Mucosa of rectum (tissue), 2 donors: ENCODE measurements around the gene RBP5.

Source experiments
- H3K27ac ChIP-seq, 2 donors: one replicate each; pipeline ENCODE4 v1.7.0; 2013; ENCODE audit warnings: inconsistent platforms in 2 of 2, low read depth in 2 of 2, low read length in 2 of 2
- H3K27me3 ChIP-seq, 2 donors: one replicate each; pipeline ENCODE4 v1.7.0; 2013; ENCODE audit warnings: low read length in 2 of 2; ENCODE audit not compliant: control insufficient read depth in 2 of 2, insufficient read depth in 2 of 2
- H3K36me3 ChIP-seq, 2 donors: one replicate each; pipeline ENCODE4 v1.7.0; 2013; ENCODE audit warnings: low read length in 2 of 2; ENCODE audit not compliant: control insufficient read depth in 2 of 2, insufficient read depth in 2 of 2
- H3K4me1 ChIP-seq, 2 donors: one replicate each; pipeline ENCODE4 v1.7.0; 2013; ENCODE audit warnings: low read length in 2 of 2, mild to moderate bottlenecking in 1 of 2; ENCODE audit not compliant: control insufficient read depth in 2 of 2, insufficient read depth in 2 of 2
- H3K4me3 ChIP-seq, 2 donors: one replicate each; pipeline ENCODE4 v1.7.0; 2013; ENCODE audit warnings: low read length in 2 of 2
- H3K9ac ChIP-seq, 2 donors: one replicate each; pipeline ENCODE4 v1.7.0; 2013; ENCODE audit warnings: low read length in 2 of 2, low read depth in 1 of 2, mild to moderate bottlenecking in 1 of 2
- H3K9me3 ChIP-seq, 2 donors: one replicate each; pipeline ENCODE4 v1.7.0; 2013; ENCODE audit warnings: low read length in 2 of 2; ENCODE audit not compliant: control insufficient read depth in 2 of 2
- donor health status: healthy.
- donor health status: Normal muscosa, but diverticular disease.

The RBP5 gene

DNA sequence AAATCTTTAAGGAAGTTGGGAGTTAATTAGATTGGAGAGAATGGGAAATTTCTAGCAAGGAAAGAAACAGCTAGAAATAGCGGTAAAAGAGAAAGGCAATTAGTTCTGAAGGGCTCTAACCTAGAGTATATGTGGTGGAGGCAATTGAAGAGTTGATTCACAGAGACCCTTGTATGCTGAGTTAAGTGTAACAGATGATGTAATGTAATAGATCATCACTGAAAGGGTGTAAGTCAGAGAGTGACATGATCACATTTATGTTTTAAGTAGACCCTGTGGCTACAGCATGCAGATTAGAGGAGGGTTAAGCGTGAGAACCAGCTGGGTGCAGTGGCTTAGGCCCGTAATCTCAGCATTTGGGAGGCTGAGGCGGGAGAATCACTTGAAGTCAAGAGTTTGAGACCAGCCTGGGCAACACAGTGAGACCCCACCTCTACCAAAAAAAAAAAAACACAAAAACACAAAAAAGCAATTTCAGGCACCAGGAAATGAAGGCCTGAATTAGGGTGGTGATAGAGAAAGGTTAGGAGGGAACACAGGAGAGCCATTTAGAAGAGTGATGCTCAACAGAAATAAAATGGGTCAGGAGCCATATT lies 3.0 kb downstream of the RBP5 start:
- no peak overlapping the region for H3K4me3 ChIP-seq
- H3K4me1 ChIP-seq: peaks cover 8 to 17% of the 10 kb centered on the region in 2 donors
- no peak overlapping the region for H3K27ac ChIP-seq
- peaks cover 0 to under 1% of the 10 kb centered on the region in 2 donors for H3K27me3 ChIP-seq
- no peaks in the 10 kb centered on the region for H3K9me3 ChIP-seq
- H3K9ac ChIP-seq: no peak overlapping the region
- H3K36me3 ChIP-seq: no peaks in the 10 kb centered on the region

DNA sequence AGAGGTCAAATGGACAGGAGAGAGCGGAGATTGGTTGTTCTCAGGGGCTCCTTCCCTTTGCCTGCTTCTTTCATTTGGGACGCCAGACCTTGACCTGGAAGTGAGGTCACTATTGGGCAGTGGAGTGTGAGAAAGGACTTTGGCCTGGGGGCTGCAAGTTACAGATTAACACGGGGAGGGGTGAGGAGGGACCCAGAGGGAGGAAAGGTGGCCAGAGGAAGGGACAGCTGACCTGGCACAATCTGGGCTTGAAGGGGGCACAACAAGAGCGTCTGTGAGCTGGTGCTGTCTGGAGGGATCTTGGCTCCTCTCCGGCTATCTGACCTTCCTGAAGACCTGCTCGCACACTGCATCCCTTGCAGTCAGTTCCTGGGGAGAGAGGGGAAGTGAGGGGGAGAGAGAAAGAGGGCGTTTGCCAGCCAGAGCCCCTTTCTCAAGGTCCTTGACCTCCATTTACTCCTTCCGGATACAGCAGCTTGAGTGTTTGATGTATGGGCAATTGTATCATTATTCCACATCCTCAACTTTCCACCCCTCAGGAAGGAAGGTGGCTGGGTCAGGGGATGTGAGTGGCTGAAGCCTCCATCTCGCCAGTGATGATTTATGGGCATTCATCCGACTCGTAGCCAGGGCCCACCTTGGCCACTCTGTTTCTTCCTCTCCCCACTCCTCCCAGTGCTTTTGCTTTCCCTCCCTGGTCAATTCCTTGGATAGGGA lies 4.7 kb downstream of the RBP5 start:
- no peaks in the 10 kb centered on the region for H3K36me3 ChIP-seq
- H3K27me3 ChIP-seq: no peaks in the 10 kb centered on the region
- H3K4me1 ChIP-seq: peaks cover 2 to 3% of the 10 kb centered on the region in 2 donors
- H3K9me3 ChIP-seq: no peaks in the 10 kb centered on the region
- H3K27ac ChIP-seq: no peak overlapping the region
- H3K9ac ChIP-seq: no peak overlapping the region
- H3K4me3 ChIP-seq: no peak overlapping the region

DNA sequence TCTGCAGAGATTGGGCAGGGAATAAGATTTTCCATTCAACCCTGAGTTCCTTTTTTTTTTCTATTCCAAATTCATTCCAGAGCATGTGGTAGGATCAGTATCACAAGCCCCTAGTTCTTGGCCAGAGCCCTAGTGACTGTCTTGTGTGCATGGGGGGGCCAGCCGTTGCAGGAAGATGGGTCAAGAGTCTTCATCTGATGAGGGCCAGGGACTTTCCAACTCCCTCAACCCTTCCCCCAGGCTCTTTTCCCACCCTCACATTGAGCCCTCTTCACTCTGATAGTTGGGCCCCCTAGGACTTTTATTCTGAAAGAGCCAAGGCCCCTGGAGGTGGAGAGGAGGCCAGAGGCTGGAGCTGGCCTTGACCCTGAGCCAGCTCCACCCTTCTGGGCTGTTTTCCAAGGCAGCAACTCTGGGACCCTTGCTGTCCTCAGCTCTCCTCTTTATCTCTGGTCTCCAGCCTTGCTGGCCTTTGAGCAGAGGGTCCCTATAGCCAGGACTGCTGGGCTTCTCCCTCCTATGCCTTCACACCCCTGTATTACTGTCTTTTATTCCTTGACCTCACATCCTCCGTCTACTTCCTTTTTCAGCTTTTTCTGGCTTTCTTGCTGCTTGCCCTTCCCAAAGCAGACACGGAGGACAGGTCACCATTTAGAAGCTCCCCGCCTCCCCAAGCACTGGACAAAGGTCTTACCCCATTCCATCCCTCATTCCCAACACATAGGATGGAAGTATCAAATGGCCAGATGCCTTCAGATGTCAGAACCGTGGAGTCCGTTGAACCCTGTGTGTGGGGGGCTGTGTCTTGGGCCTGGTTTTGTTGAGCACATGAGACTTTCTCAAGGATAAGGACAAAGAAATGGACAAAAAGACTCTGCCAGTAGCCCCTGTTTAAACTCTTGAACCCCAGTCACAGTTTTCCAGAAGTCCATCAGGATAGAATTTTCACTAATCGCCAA lies 5.6 kb downstream of the RBP5 start:
- Histone ChIP-seq H3K9me3 (no peaks in the 10 kb centered on the region), H3K36me3 (no peaks in the 10 kb centered on the region), H3K4me1 (peaks cover 2% of the 10 kb centered on the region in 2 donors), H3K27ac (peak overlapping the region in 1 of 2 donors; percentile 7), H3K4me3 (no peak overlapping the region), H3K9ac (no peak overlapping the region), H3K27me3 (no peaks in the 10 kb centered on the region)

DNA sequence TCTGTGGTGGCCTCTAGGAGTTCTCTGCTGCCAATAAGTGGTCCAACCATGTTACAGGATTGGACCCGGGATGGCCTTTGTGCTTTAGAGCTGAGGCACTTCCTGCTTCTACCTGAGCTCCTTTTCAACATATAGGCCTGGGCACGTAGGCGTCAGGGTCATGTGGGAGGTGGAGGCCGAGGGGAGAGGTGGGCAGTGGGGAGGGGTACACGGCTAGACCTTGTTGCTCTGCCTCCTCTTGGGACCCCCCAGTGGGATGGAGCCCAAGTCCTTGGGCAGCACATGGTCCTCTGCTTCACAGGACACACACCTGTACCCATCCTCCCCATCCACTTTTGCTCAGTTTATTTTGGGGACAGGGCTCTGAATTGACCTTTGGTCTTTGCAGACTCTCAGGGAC lies 7.4 kb downstream of the RBP5 start:
- Histone ChIP-seq H3K4me3 (no peak overlapping the region), H3K9ac (no peak overlapping the region), H3K9me3 (no peaks in the 10 kb centered on the region), H3K4me1 (peaks cover 0 to 2% of the 10 kb centered on the region in 2 donors), H3K27me3 (no peaks in the 10 kb centered on the region), H3K36me3 (peaks cover 0 to 2% of the 10 kb centered on the region in 2 donors), H3K27ac (no peak overlapping the region)

DNA sequence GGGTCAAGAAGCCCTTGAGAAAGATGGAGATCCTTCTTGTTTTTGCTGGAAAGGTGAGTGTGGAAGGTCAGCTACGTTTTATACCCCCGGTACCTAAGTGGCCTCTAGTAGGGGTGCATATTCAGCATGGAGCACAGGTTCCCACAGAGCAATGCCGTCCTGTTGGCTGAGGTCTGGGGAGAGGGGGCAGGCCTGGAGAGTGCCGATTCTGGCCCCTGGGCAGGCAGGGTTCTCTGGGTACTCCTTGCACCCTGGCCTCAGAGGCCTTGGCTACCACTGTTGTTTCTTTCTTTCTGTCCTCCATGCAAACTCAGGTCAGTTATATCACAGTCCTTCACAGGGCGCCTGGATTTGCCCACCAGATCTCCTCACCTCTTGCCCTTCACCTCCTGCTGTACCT lies 8.5 kb downstream of the RBP5 start:
- Histone ChIP-seq H3K4me1 (peaks cover 0 to 2% of the 10 kb centered on the region in 2 donors), H3K27ac (no peak overlapping the region), H3K4me3 (no peak overlapping the region), H3K9me3 (no peaks in the 10 kb centered on the region), H3K36me3 (peaks cover 0 to 4% of the 10 kb centered on the region in 2 donors), H3K27me3 (no peaks in the 10 kb centered on the region), H3K9ac (no peak overlapping the region)

DNA sequence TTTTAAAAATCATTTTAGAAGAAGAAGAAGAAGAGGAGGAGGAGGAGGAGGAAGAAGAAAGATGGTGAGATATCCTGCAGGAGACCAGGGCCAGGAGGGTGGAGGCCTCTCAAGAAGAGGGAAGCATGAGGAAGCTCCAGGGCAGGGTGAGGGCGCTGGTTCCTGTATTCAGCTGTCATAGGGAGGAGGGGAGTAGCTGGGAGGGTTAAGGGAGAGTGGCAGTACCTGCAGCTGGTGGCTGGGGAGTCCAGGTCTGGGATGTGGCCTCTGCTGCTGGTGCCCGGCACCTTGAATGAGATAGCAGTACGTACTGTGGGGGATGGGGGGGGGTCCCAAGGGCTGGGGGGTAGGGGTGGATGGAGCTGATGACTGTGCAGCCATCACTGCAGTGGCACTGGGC lies 9.8 kb downstream of the RBP5 start:
- no peaks in the 10 kb centered on the region for H3K9me3 ChIP-seq
- no peak overlapping the region for H3K4me3 ChIP-seq
- H3K9ac ChIP-seq: no peak overlapping the region
- H3K4me1 ChIP-seq: peaks cover 0 to 2% of the 10 kb centered on the region in 2 donors
- H3K27me3 ChIP-seq: no peaks in the 10 kb centered on the region
- H3K27ac ChIP-seq: no peak overlapping the region
- peaks cover 0 to 4% of the 10 kb centered on the region in 2 donors for H3K36me3 ChIP-seq

DNA sequence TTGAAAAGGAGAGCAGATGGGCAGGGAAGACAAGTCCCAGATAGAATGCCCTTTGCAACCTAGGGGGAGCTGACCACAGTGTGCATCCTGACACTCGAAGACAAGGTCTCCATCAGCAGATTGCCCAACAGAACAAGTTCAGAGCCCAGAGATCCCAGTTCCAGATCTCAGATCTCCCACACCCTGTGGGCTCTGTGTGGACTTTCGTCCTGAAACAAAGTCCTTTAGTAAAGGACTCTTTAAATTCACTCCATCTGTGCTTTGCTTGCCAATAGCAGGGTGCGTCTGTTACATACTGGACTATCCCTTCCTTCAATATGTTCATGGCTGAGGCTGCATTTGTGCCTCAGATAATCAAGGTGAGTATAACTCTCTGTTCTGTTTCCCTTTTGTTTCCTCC lies 11.0 kb downstream of the RBP5 start:
- no peak overlapping the region for H3K9ac ChIP-seq
- peaks cover 0 to 4% of the 10 kb centered on the region in 2 donors for H3K36me3 ChIP-seq
- no peak overlapping the region for H3K4me3 ChIP-seq
- H3K9me3 ChIP-seq: no peaks in the 10 kb centered on the region
- H3K4me1 ChIP-seq: peaks cover 0 to 2% of the 10 kb centered on the region in 2 donors
- no peak overlapping the region for H3K27ac ChIP-seq
- H3K27me3 ChIP-seq: no peaks in the 10 kb centered on the region

DNA sequence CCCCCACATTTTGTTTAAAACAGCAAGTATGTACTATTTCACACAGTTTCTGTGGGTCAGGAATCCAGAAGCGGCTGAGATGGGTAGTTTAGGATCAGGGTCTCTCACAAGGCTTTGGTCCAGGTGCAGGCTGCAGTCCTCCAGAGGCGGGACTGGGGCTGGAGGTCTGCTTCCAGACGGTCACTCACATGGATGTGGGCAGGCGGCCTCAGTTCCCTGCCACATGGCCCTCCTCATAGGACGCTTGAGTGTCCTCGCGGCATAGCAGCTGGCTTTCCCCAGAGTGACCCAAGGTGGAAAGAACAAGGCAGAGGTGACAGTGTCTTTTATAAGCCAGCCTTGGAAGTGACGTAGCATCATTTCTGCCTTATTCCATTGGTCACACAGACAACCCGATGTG lies 11.8 kb downstream of the RBP5 start:
- Histone ChIP-seq H3K27ac (no peak overlapping the region), H3K27me3 (no peaks in the 10 kb centered on the region), H3K36me3 (peaks cover 0 to 4% of the 10 kb centered on the region in 2 donors), H3K4me1 (peaks cover 0 to under 1% of the 10 kb centered on the region in 2 donors), H3K4me3 (no peak overlapping the region), H3K9me3 (no peaks in the 10 kb centered on the region), H3K9ac (no peak overlapping the region)

DNA sequence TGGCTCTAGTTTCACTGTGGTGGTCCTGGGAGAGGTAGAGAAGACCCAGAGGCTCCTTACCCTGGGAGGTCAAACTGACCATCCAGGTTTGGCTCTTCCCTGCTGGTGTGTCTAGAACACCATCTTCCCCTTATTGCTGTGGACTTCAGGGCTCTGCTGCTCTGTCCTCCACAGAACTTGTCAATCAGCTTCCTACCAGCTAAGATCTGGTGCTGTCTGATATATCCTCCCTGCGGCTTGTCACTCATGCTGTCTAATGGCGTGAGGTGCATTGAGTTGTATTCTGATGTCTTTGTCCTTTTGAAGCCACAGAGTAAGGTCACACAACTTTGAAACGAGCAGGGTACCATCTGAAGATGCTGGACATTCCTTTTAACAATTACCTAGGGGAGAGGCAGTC lies 12.5 kb downstream of the RBP5 start:
- Histone ChIP-seq H3K27me3 (no peaks in the 10 kb centered on the region), H3K4me3 (no peak overlapping the region), H3K9me3 (no peaks in the 10 kb centered on the region), H3K27ac (no peak overlapping the region), H3K4me1 (no peaks in the 10 kb centered on the region), H3K36me3 (peaks cover 0 to 4% of the 10 kb centered on the region in 2 donors), H3K9ac (no peak overlapping the region)

DNA sequence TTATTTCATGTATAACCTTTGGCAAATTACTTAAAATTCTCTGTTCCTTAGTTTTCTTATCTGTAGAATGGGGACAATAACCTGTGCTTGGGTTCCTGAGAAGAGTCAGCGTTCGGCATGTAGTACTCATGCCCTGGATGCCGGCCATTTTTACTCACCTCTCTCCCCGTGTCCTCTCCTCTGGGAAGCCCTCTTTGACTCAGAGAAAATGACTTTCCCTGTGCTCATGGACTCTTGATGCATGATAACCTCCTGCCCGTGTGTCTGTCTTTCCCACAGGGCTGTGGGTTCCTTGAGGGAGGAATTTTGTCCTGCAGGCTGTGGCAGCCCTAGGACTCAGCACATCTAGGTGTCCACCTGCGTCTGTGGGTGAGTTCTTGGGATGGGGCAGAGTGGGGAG lies 13.8 kb downstream of the RBP5 start:
- H3K9ac ChIP-seq: no peak overlapping the region
- H3K36me3 ChIP-seq: peaks cover 0 to 4% of the 10 kb centered on the region in 2 donors
- no peaks in the 10 kb centered on the region for H3K4me1 ChIP-seq
- H3K27me3 ChIP-seq: no peaks in the 10 kb centered on the region
- no peak overlapping the region for H3K4me3 ChIP-seq
- no peaks in the 10 kb centered on the region for H3K9me3 ChIP-seq
- H3K27ac ChIP-seq: no peak overlapping the region
